Measurements from ENCODE around the gene DENND2A.
A peak's percentile ranks its signal among the peaks of the same experiment; 100 is the strongest.
"Not testable (repeated sequence)": the region's sequence is repeated elsewhere in the genome, so short reads cannot be mapped to it uniquely, and the experiment has no call there.

The DENND2A gene

DNA sequence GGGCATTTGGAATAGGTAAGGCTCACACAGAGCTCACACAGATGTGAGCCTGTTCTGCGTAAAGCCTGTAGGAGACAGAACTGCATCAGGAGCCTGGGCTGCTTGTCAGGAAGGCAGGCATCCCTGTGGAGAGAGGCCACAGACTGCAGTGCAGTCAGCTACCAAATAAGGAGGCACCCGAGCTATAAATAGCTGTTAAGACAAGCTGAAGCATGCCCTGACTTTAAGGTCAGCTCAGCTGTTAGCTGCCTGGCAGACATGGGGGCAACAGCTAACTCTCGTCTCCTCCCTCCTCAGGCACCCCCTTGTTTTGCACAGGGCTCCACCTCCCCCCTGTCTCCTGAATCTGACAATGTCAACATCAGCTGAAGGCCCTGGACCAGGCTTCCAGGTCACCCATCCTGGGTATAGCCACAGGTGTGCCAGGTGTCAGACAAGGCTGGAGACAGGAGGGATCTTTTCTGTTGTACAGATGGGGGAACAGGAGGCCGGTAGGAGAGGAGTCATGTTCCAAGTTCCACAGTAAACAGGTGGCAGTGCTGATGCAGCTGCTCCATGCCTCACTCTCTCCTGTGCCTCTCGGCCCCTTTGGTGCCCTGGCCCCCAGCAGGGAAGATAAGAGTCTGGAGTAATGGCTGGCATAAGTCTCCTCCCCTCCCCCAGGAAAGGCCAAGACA is 133.7 kb downstream of the DENND2A start:
- DNase-seq (ENCODE audit: low read depth, low spot score), result peak; percentile 67

DNA sequence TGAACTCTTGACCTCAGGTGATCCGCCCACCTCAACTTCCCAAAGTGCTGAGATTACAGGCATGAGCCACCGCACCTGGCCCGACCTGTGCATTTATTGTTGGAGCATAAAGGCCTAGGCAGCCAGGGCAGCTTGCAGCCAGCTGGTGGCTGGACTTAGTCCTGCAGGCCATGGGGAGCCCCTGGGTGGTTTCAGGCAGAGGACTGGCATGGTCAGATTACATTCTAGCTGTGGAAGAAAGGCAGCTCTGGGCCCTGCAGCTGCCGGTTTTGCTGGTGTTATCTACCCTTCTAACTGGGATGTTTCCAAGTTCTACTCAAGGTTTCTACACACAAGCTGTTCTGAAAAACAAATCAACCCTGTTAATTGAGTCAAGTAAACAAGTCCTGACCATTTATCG is 138.6 kb downstream of the DENND2A start:
- no peak for DNase-seq (ENCODE audit: low read depth, low spot score)

DNA sequence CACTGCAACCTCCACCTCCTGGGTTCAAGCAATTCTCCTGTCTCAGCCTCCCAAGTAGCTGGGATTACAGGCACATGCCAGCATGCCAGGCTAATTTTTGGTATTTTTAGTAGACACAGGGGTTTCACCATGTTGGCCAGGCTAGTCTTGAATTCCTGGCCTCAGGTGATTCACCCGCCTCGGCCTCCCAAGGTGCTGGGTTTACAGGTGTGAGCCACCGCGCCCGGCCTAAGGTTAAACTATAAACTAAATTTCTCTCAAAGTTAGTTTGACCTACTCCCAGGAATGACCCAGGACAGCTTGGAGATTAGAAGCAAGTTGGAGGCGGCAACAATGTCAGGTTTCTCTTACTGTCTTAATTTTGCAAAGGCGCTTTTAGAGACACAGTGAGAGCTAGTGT is 142.8 kb downstream of the DENND2A start:
- DNase-seq (ENCODE audit: low read depth, low spot score), result not testable (repeated sequence)

DNA sequence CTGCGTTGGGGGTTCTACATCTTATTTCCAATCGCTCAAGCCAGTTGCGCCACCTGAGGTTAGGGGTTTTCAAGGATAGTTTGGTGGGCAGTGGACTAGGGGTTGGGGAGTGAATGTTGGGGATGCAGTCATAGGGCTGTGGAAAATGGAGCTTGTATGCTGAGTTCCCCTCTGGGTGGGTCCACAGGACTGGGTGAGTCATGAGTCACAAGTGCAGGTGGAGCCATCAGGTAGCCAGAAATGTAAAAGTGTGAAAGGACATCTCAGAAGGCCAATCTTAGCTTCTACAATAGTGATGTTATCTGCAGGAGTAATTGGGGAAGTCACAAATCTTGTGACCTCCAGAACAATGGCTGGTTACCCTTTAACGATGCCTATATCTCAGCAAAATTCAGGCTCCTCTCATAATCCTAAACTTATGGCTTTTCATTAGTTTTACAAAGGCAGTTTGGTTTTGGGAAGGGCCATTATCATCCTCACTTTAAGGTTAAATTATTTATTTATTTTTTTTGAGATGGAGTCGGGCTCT is 143.3 kb downstream of the DENND2A start:
- no peak for DNase-seq (ENCODE audit: low read depth, low spot score)

GRCh38 chr7:140495514-140496097 is 145.0 kb downstream of the DENND2A start:
- no peak for DNase-seq (ENCODE audit: low read depth, low spot score)

GRCh38 chr7:140494867-140495266 is 145.7 kb downstream of the DENND2A start:
- DNase-seq (ENCODE audit: low read depth, low spot score), result no peak

- no peak for DNase-seq (ENCODE audit: low read depth, low spot score)
Measured at GRCh38 chr7:140489026-140489359, 151.6 kb downstream of the DENND2A start.

GRCh38 chr7:140485500-140486265 is 154.9 kb downstream of the DENND2A start:
- DNase-seq (ENCODE audit: low read depth, low spot score), result no peak

GRCh38 chr7:140484951-140485499 is 155.6 kb downstream of the DENND2A start:
- DNase-seq (ENCODE audit: low read depth, low spot score), result no peak

DNA sequence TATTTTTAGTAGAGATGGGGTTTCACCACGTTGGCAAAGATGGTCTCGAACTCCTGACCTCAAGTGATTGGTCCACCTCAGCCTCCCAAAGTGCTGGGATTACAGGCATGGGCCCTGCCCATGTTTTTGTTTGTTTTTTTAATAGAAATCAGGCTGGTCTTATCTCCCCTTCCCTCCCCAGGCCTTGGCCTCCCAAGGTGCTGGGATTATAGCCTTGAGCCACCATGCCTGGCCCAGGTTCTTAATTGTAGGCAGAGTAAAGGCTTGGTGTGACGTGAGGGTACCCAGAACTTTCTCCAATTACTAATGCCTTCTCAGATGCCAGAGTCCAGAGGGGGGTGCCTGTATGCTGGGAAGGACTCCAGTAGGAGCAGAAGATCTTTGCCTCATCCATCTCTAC is 156.1 kb downstream of the DENND2A start:
- DNase-seq (ENCODE audit: low read depth, low spot score), result no peak

DNA sequence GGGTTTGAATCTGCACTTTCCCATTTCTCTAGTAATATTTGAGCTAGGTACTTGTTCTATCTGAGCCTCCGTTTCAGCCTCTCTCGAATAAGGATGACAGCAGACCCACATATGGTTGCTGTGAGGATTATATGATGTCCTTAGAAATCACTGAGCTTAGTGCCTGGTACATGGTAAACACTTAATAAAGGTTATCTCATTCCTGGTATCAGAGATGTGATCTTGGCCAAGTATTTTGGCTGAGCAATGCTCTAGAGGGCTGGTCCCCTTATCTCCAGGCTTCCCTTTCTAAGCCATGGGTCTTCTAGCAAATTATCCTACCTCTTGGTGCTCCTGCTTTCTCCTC is 160.9 kb downstream of the DENND2A start:
- DNase-seq (ENCODE audit: low read depth, low spot score), result no peak

- DNase-seq (ENCODE audit: low read depth, low spot score), result peak; percentile 54
Measured at GRCh38 chr7:140479062-140479738, 161.4 kb downstream of the DENND2A start, which contains the start of gene MKRN1. Gene MKRN1 (minus strand): TSS chr7:140479505. CDS start chr7:140479344, 161 bp downstream.

GRCh38 chr7:140478246-140479061 is 162.2 kb downstream of the DENND2A start:
- no peak for DNase-seq (ENCODE audit: low read depth, low spot score)

DNA sequence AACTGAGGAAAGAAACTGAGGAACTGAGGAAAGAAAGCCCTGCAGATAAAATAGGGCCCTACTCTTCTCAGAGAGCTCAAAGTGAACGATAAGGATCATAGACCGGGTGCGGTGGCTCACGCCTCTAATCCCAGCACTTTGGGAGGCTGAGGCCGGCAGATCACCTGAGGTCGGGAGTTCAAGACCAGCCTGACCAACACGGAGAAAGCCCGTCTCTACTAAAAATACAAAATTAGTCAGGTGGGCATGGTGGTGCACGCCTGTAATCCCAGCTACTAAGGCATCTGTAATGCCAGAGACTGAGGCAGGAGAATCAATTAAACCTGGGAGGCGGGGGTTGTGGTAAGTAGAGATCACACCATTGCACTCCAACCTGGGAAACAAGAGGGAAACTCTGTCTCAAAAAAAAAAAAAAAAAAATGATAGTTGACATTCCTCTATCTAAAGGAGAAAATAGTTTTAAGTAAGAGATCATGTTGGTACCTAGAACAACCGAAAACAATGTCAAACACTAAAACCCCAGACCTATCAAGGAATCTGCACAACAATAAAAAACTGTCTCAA is 163.8 kb downstream of the DENND2A start:
- DNase-seq (ENCODE audit: low read depth, low spot score), result no peak

DNA sequence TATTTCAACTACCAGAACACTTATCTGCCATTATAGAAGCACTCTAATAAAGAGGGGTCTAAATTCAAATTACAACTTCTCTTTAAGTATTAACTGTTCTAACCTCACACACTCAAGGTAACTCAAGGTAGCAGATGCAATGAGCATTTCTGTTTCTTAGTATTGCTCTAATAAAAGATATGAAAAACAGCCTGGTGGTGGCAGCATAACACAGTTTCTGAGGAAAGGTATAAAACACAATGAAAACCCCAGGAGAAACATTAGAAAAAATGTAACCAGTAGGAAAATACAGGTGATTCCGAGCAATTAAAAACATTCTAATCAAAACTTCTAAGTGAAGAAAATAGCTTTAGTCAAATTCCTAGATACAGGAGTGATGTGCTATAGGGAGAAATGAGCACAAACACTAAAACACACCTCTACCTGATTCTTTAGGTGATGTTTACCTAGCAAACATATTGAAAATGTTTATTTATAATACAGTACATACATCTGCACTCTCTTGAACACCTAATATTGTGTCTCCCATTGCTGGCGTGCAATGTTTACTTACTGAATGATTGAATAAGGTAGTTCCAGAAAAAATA is 164.8 kb downstream of the DENND2A start:
- no peak for DNase-seq (ENCODE audit: low read depth, low spot score)

Measured in smooth muscle cell of the brain vasculature (primary cell).